ENCODE data around the gene KIAA0930.
"Not testable (repeated sequence)": the region's sequence is repeated elsewhere in the genome, so short reads cannot be mapped to it uniquely, and the experiment has no call there.

The KIAA0930 gene

GRCh38 chr22:45240810-45241631 lies at the start of gene KIAA0930:
Gene KIAA0930 (minus strand): TSS chr22:45240894. CDS start chr22:45240703, 191 bp downstream.
- DNase-seq (ENCODE audit: low read depth) = peak; percentile 80

GRCh38 chr22:45286854-45287551 lies 46.3 kb upstream of the KIAA0930 start:
- DNase-seq (ENCODE audit: low read depth) = no peak

- no peak for DNase-seq (ENCODE audit: low read depth)
Measured at GRCh38 chr22:45285263-45286058, 44.8 kb upstream of the KIAA0930 start.

GRCh38 chr22:45284705-45285262 lies 44.1 kb upstream of the KIAA0930 start, which contains the start of gene UPK3A:
Gene UPK3A (plus strand): TSS chr22:45284949. CDS start chr22:45285014, 65 bp downstream.
- peak; percentile 51 for DNase-seq (ENCODE audit: low read depth)

GRCh38 chr22:45281010-45281409 lies 40.3 kb upstream of the KIAA0930 start:
- DNase-seq (ENCODE audit: low read depth) = no peak

- DNase-seq (ENCODE audit: low read depth) = no peak
Measured at GRCh38 chr22:45280587-45280980, 39.9 kb upstream of the KIAA0930 start.

- no peak for DNase-seq (ENCODE audit: low read depth)
Measured at GRCh38 chr22:45278125-45278524, 37.4 kb upstream of the KIAA0930 start.

- DNase-seq (ENCODE audit: low read depth) = not testable (repeated sequence)
Measured at GRCh38 chr22:45277720-45278119, 37.0 kb upstream of the KIAA0930 start.

- DNase-seq (ENCODE audit: low read depth) = no peak
Measured at GRCh38 chr22:45276507-45277105, 35.9 kb upstream of the KIAA0930 start.

GRCh38 chr22:45273452-45274075 lies 32.9 kb upstream of the KIAA0930 start:
- no peak for DNase-seq (ENCODE audit: low read depth)

GRCh38 chr22:45272498-45272897 lies 31.8 kb upstream of the KIAA0930 start:
- no peak for DNase-seq (ENCODE audit: low read depth)

- DNase-seq (ENCODE audit: low read depth) = no peak
Measured at GRCh38 chr22:45271667-45272201, 31.0 kb upstream of the KIAA0930 start.

GRCh38 chr22:45270095-45271020 lies 29.7 kb upstream of the KIAA0930 start:
- no peak for DNase-seq (ENCODE audit: low read depth)

- peak; percentile 93 for DNase-seq (ENCODE audit: low read depth)
Measured at GRCh38 chr22:45268958-45269844, 28.5 kb upstream of the KIAA0930 start.

- DNase-seq (ENCODE audit: low read depth) = no peak
Measured at GRCh38 chr22:45268167-45268957, 27.7 kb upstream of the KIAA0930 start.

GRCh38 chr22:45265535-45265934 lies 24.8 kb upstream of the KIAA0930 start:
- no peak for DNase-seq (ENCODE audit: low read depth)

GRCh38 chr22:45263463-45264269 lies 23.0 kb upstream of the KIAA0930 start:
- no peak for DNase-seq (ENCODE audit: low read depth)
